HCT116 (cell line): ENCODE data around the gene INMT. TPM values are rescaled to one million over a fixed set of nuclear protein-coding genes. Genes with fewer than 3 reads are reported as not detected.

Experiments
- ATAC-seq: fragments of 200-7000 bp; cut with Tn5 transposase; 2 replicates; pipeline ENCODE4 v1.9.1; 2020; ENCODE audit warnings: mild to moderate bottlenecking, moderate library complexity
- BruUV-seq: library from RNA; stranded (reverse); fragments of 400-500 nt; replicated peaks from 2 replicates; lab custom pipeline; 2021; lab: Mats Ljungman, UMichigan
- CTCF ChIA-PET: fragments of 300-600 bp; sonication (Branson Sonifier 250); formaldehyde crosslinking; loops from one replicate; lab custom pipeline; 2021; ENCODE audit warnings: antibody characterized with exemption; lab: Charles Lee
- POLR2A ChIA-PET: fragments of 300-600, 350-600 bp; sonication (Branson Sonifier 250); formaldehyde crosslinking; loops from one replicate; lab custom pipeline; 2021; ENCODE audit warnings: antibody characterized with exemption; lab: Charles Lee
- RAD21 ChIA-PET, 2 experiments: fragments of 300-600 bp; sonication (Branson Sonifier 250); formaldehyde crosslinking; loops; one replicate each; lab custom pipeline; 2023; ENCODE audit warnings: low total read pairs in 2 of 2; ENCODE audit not compliant: uncharacterized antibody in 2 of 2, unreplicated experiment in 2 of 2, low non-redundant PET in 1 of 2; lab: Charles Lee
- DNase-seq: peaks from one replicate; pipeline ENCODE4 v3.0.0-alpha.2; 2010; ENCODE audit warnings: low read depth, low spot score
- H2AFZ ChIP-seq: fragments of 200-600 bp; shearing (Covaris generic), sonication (generic); 2 replicates; pipeline ENCODE4 v1.6.1; 2017; ENCODE audit warnings: low read depth, mixed run types, mixed read lengths, antibody characterized with exemption, low read length; ENCODE audit not compliant: poor library complexity, severe bottlenecking
- H3K27ac ChIP-seq: 2 replicates; pipeline ENCODE4 v1.5.1; 2012; ENCODE audit warnings: low read depth, low read length
- H3K27me3 ChIP-seq: fragments of 200-600 bp; sonication (generic); 2 replicates; pipeline ENCODE4 v1.6.1; 2016; ENCODE audit warnings: mixed run types, low read length, mixed read lengths; ENCODE audit not compliant: insufficient read depth
- H3K36me3 ChIP-seq, 2 experiments: fragments of 200-500 bp in 1 of 2; fragments of 200-600 bp in 1 of 2; sonication (Bioruptor generic) in 1 of 2; sonication (generic) in 1 of 2; 2 replicates each; pipeline versions ENCODE4 v1.5.1 to v1.6.1; 2014 to 2016; ENCODE audit warnings: low read length in 2 of 2, inconsistent platforms in 1 of 2, mixed read lengths in 1 of 2, mixed run types in 1 of 2; ENCODE audit not compliant: insufficient read depth in 2 of 2, control insufficient read depth in 1 of 2
- H3K4me1 ChIP-seq, 2 experiments: fragments of 200-600 bp in 1 of 2; sonication (generic) in 1 of 2; 2 replicates each; pipeline versions ENCODE4 v1.5.1 to v1.6.1; 2012 to 2017; ENCODE audit warnings: low read length in 2 of 2, inconsistent platforms in 1 of 2, mild to moderate bottlenecking in 1 of 2, mixed read lengths in 1 of 2, mixed run types in 1 of 2, moderate library complexity in 1 of 2; ENCODE audit not compliant: insufficient read depth in 2 of 2, control insufficient read depth in 1 of 2
- H3K4me2 ChIP-seq: fragments of 200-600 bp; sonication (generic); 2 replicates; pipeline ENCODE4 v1.6.1; 2017; ENCODE audit warnings: mixed run types, low read length, mixed read lengths
- H3K4me3 ChIP-seq, 2 experiments: fragments of 200-600 bp in 1 of 2; sonication (generic) in 1 of 2; replicated peaks in 1 of 2; 2 replicates each; pipeline ENCODE4 v1.5.1; 2011 to 2016; ENCODE audit warnings: low read length in 2 of 2, control low read depth in 1 of 2, low read depth in 1 of 2, mild to moderate bottlenecking in 1 of 2, mixed read lengths in 1 of 2, mixed run types in 1 of 2
- H3K79me2 ChIP-seq: fragments of 200-600 bp; sonication (generic); 2 replicates; pipeline ENCODE4 v1.6.1; 2017; ENCODE audit warnings: mild to moderate bottlenecking, mixed run types, low read length, moderate library complexity, mixed read lengths; ENCODE audit not compliant: insufficient read depth
- H3K9ac ChIP-seq: fragments of 200-600 bp; sonication (generic); 2 replicates; pipeline ENCODE4 v1.6.1; 2016; ENCODE audit warnings: low read length, mixed read lengths
- H3K9me2 ChIP-seq: fragments of 200-600 bp; sonication (generic), shearing (Covaris generic); 2 replicates; pipeline ENCODE4 v1.6.1; 2017; ENCODE audit warnings: mixed run types, mild to moderate bottlenecking, moderate library complexity; ENCODE audit not compliant: insufficient read depth
- H3K9me3 ChIP-seq, 2 experiments: fragments of 200-500 bp in 1 of 2; fragments of 200-600 bp in 1 of 2; sonication (Bioruptor generic) in 1 of 2; sonication (generic) in 1 of 2; 2 replicates each; pipeline ENCODE4 v1.6.1; 2014 to 2017; ENCODE audit warnings: low read length in 2 of 2, mixed read lengths in 2 of 2, inconsistent platforms in 1 of 2, low read depth in 1 of 2, mild to moderate bottlenecking in 1 of 2, mixed run types in 1 of 2, moderate library complexity in 1 of 2; ENCODE audit not compliant: control insufficient read depth in 1 of 2, insufficient read depth in 1 of 2
- H4K20me1 ChIP-seq: fragments of 200-600 bp; sonication (generic), shearing (Covaris generic); 2 replicates; pipeline ENCODE4 v1.6.1; 2017; ENCODE audit warnings: mixed run types, mild to moderate bottlenecking, moderate library complexity; ENCODE audit not compliant: insufficient read depth
- CBX3 ChIP-seq: IDR thresholded peaks from 2 replicates; pipeline ENCODE4 v1.6.1; 2012; ENCODE audit warnings: low read depth
- CEBPB ChIP-seq: IDR thresholded peaks from 2 replicates; pipeline ENCODE4 v1.6.1; 2012; ENCODE audit warnings: low read depth
- EGR1 ChIP-seq: IDR thresholded peaks from 2 replicates; pipeline ENCODE4 v1.6.1; 2012; ENCODE audit warnings: low read depth
- ELF1 ChIP-seq: IDR thresholded peaks from 2 replicates; pipeline ENCODE4 v1.6.1; 2012; ENCODE audit warnings: low read depth, borderline replicate concordance
- EZH2phosphoT487 ChIP-seq: fragments of 200-600 bp; IDR thresholded peaks from 2 replicates; pipeline ENCODE4 v1.6.1; 2018; ENCODE audit warnings: antibody characterized with exemption, borderline replicate concordance
- FOSL1 ChIP-seq: IDR thresholded peaks from 2 replicates; pipeline ENCODE4 v1.6.1; 2012; ENCODE audit warnings: low read depth
- JUND ChIP-seq: IDR thresholded peaks from 2 replicates; pipeline ENCODE4 v1.6.1; 2012
- POLR2A ChIP-seq: IDR thresholded peaks from 2 replicates; pipeline ENCODE4 v1.7.0; 2011; ENCODE audit warnings: borderline replicate concordance; ENCODE audit not compliant: insufficient read depth, insufficient read length; ENCODE audit errors: extremely low read depth
- POLR2AphosphoS5 ChIP-seq: IDR thresholded peaks from 2 replicates; pipeline ENCODE4 v1.6.1; 2011; ENCODE audit warnings: mild to moderate bottlenecking, low read depth, low read length, moderate library complexity
- RAD21 ChIP-seq: IDR thresholded peaks from 2 replicates; pipeline ENCODE4 v1.6.1; 2012; ENCODE audit warnings: low read depth, mild to moderate bottlenecking
- SIN3A ChIP-seq: IDR thresholded peaks from 2 replicates; pipeline ENCODE4 v1.6.1; 2012; ENCODE audit warnings: low read depth
- SP1 ChIP-seq: IDR thresholded peaks from 2 replicates; pipeline ENCODE4 v1.6.1; 2012; ENCODE audit warnings: low read depth
- SRF ChIP-seq: IDR thresholded peaks from 2 replicates; pipeline ENCODE4 v1.6.1; 2012; ENCODE audit warnings: low read depth
- TCF7L2 ChIP-seq: IDR thresholded peaks from 2 replicates; pipeline ENCODE4 v1.7.0; 2011; ENCODE audit warnings: borderline replicate concordance, inconsistent platforms; ENCODE audit not compliant: insufficient read depth, insufficient read length; ENCODE audit errors: extremely low read depth
- ZNF274 ChIP-seq: fragments of 200-500 bp; sonication (Bioruptor generic); IDR thresholded peaks from 2 replicates; pipeline ENCODE4 v1.6.1; 2014; ENCODE audit warnings: mild to moderate bottlenecking, low read depth, low read length, inconsistent platforms
- intact Hi-C: fragments of 100-400 bp; cut with micrococcal nuclease; formaldehyde crosslinking; loops from 2 replicates; pipeline ENCODE4 v1.10.0; 2022
- total RNA-seq: library from RNA; stranded (reverse); gene quantifications from one replicate; pipeline ENCODE4 v1.2.1, GENCODE V29; 2021; ENCODE audit not compliant: unreplicated experiment
- TF ChIP-seq, protein P1 (sequence below): IDR thresholded peaks from 2 replicates; pipeline ENCODE4 v1.6.1; 2011; ENCODE audit warnings: mild to moderate bottlenecking, low read length, moderate library complexity; ENCODE audit not compliant: insufficient replicate concordance; ENCODE audit errors: extremely low read depth
- TF ChIP-seq, protein P2 (sequence below): IDR thresholded peaks from 2 replicates; pipeline ENCODE4 v1.6.1; 2012

INMT gene
- total RNA-seq, 1 experiment from 2014 or later, result 0.32 TPM

DNA sequence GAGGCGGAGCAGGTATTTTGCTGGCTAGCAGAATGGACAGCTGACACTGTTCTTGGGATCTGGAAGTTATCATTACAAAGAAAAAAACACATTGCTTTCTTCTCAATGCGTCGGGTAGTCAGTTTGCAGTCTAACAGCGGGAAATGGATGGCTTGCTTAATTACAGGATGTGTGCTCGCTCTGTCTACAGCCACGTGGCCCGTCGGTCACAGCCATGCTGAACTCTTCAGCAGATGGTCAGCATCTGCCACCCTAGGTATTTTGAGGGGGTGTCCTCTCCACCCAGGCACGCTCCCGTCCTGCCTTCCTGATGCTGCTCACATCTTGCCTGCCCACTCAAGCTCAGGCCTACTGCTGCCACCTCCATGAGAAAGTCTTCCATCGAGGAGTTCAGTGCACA, 20.4 kb upstream of the INMT start:
- Histone ChIP-seq H3K9me2 (no peaks in the 10 kb centered on the region), H3K27ac (no peak overlapping the region), H3K36me3 (no peaks in the 10 kb centered on the region), H3K9ac (no peak overlapping the region), H2AFZ (no peak overlapping the region), H3K79me2 (no peaks in the 10 kb centered on the region), H3K27me3 (peaks cover 2% of the 10 kb centered on the region; the same call in 1 of the 2 replicates), H3K4me3 (no peak overlapping the region), H3K9me3 (no peaks in the 10 kb centered on the region), H4K20me1 (no peaks in the 10 kb centered on the region), H3K4me2 (no peak overlapping the region), H3K4me1 (no peaks in the 10 kb centered on the region)
- DNase-seq, result no peak
- ChIA-PET POLR2A (no interaction called here), CTCF (no interaction called here), RAD21 (no interaction called here)
- no TSS peak for BruUV-seq
- no peak for TF ChIP-seq POLR2AphosphoS5
- no peak for TF ChIP-seq POLR2A
- no peak for TF ChIP-seq SP1
- no peak for TF ChIP-seq EZH2phosphoT487
- TF ChIP-seq, protein P1, sequence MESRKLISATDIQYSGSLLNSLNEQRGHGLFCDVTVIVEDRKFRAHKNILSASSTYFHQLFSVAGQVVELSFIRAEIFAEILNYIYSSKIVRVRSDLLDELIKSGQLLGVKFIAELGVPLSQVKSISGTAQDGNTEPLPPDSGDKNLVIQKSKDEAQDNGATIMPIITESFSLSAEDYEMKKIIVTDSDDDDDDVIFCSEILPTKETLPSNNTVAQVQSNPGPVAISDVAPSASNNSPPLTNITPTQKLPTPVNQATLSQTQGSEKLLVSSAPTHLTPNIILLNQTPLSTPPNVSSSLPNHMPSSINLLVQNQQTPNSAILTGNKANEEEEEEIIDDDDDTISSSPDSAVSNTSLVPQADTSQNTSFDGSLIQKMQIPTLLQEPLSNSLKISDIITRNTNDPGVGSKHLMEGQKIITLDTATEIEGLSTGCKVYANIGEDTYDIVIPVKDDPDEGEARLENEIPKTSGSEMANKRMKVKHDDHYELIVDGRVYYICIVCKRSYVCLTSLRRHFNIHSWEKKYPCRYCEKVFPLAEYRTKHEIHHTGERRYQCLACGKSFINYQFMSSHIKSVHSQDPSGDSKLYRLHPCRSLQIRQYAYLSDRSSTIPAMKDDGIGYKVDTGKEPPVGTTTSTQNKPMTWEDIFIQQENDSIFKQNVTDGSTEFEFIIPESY, result no peak
- no peak for TF ChIP-seq CBX3
- TF ChIP-seq, protein P2, sequence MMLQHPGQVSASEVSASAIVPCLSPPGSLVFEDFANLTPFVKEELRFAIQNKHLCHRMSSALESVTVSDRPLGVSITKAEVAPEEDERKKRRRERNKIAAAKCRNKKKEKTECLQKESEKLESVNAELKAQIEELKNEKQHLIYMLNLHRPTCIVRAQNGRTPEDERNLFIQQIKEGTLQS, result no peak
- no peak for TF ChIP-seq JUND
- TF ChIP-seq ELF1, result no peak
- TF ChIP-seq SRF, result no peak
- no peak for TF ChIP-seq CEBPB
- no peak for TF ChIP-seq RAD21
- TF ChIP-seq FOSL1, result no peak
- no peak for TF ChIP-seq TCF7L2
- TF ChIP-seq ZNF274, result no peak
- no peak for TF ChIP-seq EGR1
- TF ChIP-seq SIN3A, result no peak
- ATAC-seq, result no peak
- intact Hi-C loops, result no loop called here
